ENCODE data around the gene ZFR2.

GRCh38 chr19:3768015-3768747 is 100.7 kb downstream of the ZFR2 start:
- TF ChIP-seq, protein P1, sequence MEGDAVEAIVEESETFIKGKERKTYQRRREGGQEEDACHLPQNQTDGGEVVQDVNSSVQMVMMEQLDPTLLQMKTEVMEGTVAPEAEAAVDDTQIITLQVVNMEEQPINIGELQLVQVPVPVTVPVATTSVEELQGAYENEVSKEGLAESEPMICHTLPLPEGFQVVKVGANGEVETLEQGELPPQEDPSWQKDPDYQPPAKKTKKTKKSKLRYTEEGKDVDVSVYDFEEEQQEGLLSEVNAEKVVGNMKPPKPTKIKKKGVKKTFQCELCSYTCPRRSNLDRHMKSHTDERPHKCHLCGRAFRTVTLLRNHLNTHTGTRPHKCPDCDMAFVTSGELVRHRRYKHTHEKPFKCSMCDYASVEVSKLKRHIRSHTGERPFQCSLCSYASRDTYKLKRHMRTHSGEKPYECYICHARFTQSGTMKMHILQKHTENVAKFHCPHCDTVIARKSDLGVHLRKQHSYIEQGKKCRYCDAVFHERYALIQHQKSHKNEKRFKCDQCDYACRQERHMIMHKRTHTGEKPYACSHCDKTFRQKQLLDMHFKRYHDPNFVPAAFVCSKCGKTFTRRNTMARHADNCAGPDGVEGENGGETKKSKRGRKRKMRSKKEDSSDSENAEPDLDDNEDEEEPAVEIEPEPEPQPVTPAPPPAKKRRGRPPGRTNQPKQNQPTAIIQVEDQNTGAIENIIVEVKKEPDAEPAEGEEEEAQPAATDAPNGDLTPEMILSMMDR (conservative IDR thresholded peaks at IDR 0.05; ENCODE audit: low read depth, low read length) = no peak
- TF ChIP-seq EZH2 (IDR thresholded peaks at IDR 0.05; ENCODE audit: borderline replicate concordance, low read depth, low read length, poor library complexity, severe bottlenecking) = no peak
